ENCODE results near the gene KPNA1. TPM values are rescaled to one million over a fixed set of nuclear protein-coding genes. Genes with fewer than 3 reads are reported as not detected.

Gene KPNA1
- polyA plus RNA-seq, 3 donors, result 41.8 to 49.0 (median 47.5) TPM

- DNase-seq, result no peak
Observed at GRCh38 chr3:122389892-122390291, 124.8 kb downstream of the KPNA1 start.

GRCh38 chr3:122389197-122389596 is 125.5 kb downstream of the KPNA1 start:
- no peak for DNase-seq

GRCh38 chr3:122387709-122388108 is 127.0 kb downstream of the KPNA1 start:
- DNase-seq, result no peak

- DNase-seq, result peak; percentile 95
Observed at GRCh38 chr3:122383771-122384697, 130.7 kb downstream of the KPNA1 start, which contains the start of gene FAM162A. Gene FAM162A (plus strand): TSS chr3:122384182. CDS start chr3:122384266, 84 bp downstream.

GRCh38 chr3:122382888-122383666 is 131.7 kb downstream of the KPNA1 start, which contains the start of gene MIX23:
Gene MIX23 (minus strand): TSS chr3:122383231. CDS start chr3:122383224, 7 bp downstream.
- DNase-seq, result peak; percentile 91

- no peak for DNase-seq
Observed at GRCh38 chr3:122377975-122378374, 136.8 kb downstream of the KPNA1 start.

GRCh38 chr3:122374034-122374433 is 140.7 kb downstream of the KPNA1 start:
- no peak for DNase-seq

Other genes starting within 250 kb of the KPNA1 start
- under 1 TPM; 0.31 to 0.85 (median 0.55) TPM for gene CSTA, start 189.7 kb downstream of the KPNA1 start, polyA plus RNA-seq (ENCODE audit: insufficient read length in 3 of 3)
- 10 to 100 TPM; 48.3 to 55.4 (median 55.4) TPM for gene MIX23, start 131.7 kb downstream of the KPNA1 start, polyA plus RNA-seq (ENCODE audit: insufficient read length in 3 of 3)
- 10 to 100 TPM; 60.9 to 70.8 (median 68.9) TPM for gene FAM162A, start 130.8 kb downstream of the KPNA1 start, polyA plus RNA-seq (ENCODE audit: insufficient read length in 3 of 3)
- 10 to 100 TPM in 2 of 3 donors, 1 to 10 TPM in 1; 9.2 to 11.0 (median 10.4) TPM for gene WDR5B, start 98.9 kb downstream of the KPNA1 start, polyA plus RNA-seq (ENCODE audit: insufficient read length in 3 of 3)
- gene PARP9, start 49.4 kb upstream of the KPNA1 start, polyA plus RNA-seq (ENCODE audit: insufficient read length in 3 of 3), result 10 to 100 TPM; 14.3 to 18.6 (median 14.5) TPM
- 10 to 100 TPM; 10.6 to 16.4 (median 12.6) TPM for gene DTX3L, start 49.4 kb upstream of the KPNA1 start, polyA plus RNA-seq (ENCODE audit: insufficient read length in 3 of 3)
- gene PARP15, start 62.7 kb upstream of the KPNA1 start, polyA plus RNA-seq (ENCODE audit: insufficient read length in 3 of 3), result under 1 TPM; 0.27 to 0.43 (median 0.36) TPM
- gene PARP14, start 165.9 kb upstream of the KPNA1 start, polyA plus RNA-seq (ENCODE audit: insufficient read length in 3 of 3), result 10 to 100 TPM; 16.4 to 30.1 (median 28.5) TPM

Data from renal pelvis (tissue), 4 donors.